ENCODE data around the gene LMF2.

LMF2 gene

DNA sequence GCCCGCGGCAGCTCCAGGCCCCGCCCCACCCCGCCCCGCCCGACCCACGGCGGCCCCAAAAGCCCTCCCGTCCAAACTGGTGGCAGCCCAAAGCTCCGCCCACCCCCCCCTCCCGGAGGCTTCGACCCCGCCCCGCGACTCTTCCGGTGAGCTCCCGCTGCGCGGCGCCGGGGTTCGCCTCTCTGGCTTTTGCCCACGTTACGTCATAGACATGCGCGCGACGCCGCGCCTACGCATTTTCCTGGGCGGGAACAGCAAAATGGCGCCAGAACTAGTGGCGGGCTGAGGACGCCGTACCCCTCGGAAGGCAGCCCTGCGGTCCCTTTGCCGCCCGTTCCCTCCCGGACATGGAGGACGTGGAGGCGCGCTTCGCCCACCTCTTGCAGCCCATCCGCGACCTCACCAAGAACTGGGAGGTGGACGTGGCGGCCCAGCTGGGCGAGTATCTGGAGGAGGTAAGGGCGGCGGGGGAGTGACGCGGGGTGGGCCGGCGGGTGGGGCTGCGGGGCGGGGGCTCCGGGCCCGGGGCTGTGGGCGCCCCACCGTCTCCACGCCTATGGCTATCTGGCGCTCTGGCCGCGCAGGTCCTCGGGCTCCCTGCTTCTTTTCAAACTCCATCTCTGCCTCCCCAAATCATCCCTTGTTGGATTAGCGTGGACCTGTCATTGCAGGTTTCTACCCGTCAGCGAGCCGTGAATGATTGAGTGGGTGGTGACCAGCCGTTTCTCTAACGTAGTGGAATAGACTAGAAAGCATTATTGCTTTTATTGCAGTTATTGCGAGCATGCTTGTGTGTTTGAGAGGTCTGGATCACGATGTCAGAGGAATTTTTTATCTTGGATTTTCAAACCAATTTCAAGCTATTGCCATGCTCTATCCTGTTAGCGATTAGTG is 736 bp upstream of the LMF2 start, which contains the start of gene NCAPH2:
Gene NCAPH2 (plus strand): TSS at position 234 of the 894 bp plus-strand sequence. CDS start 114 bp downstream, at position 348.
- DNase-seq: peak; percentile 93
- in situ Hi-C loops (cut with HindIII; ENCODE audit: low pct_ligation_motif_present, low pct_unique_long_range_greater_than_20kb, low sequenced_read_pairs): no loop called here

DNA sequence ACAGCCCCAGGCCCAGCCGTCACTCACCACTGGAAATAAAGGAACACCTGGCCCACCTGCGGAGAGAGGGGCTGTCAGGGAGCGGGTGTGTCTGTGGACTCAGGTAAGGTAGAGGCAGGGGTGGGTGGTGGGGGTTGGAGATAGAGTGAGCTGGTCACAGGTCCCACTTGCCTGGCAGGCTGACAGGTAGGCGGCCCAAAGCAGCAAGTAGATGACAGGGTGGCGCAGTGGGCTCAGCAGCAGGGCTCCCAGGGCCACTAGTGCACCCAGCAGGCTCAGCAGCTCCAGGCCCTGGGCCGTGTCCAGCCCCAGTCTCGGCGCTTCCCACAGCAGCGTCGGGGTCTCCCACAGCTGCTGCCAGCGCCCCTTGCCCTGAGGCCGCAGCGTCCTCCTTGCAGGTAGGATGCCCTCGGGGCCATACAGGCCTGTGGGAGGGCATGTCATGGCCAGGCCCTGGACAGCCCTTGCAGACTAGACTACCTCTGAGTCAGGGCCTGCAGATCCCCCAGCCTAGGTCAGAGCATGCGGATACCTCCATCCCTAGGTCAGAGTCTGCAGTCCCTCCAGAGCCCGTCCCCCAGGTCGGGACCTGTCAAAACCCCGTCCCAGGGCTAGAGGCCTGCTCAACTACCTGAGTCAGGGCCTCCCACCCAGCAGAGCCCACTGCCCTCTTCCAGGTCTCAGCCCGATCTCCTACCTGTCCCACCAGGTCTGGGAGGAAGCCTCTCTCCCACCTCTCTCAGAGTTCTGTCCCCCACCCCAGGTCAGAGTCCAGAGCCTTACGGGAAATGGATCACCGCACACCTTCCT is 686 bp downstream of the LMF2 start:
- no peak for DNase-seq
- in situ Hi-C loops (cut with HindIII; ENCODE audit: low pct_ligation_motif_present, low pct_unique_long_range_greater_than_20kb, low sequenced_read_pairs): no loop called here

DNA sequence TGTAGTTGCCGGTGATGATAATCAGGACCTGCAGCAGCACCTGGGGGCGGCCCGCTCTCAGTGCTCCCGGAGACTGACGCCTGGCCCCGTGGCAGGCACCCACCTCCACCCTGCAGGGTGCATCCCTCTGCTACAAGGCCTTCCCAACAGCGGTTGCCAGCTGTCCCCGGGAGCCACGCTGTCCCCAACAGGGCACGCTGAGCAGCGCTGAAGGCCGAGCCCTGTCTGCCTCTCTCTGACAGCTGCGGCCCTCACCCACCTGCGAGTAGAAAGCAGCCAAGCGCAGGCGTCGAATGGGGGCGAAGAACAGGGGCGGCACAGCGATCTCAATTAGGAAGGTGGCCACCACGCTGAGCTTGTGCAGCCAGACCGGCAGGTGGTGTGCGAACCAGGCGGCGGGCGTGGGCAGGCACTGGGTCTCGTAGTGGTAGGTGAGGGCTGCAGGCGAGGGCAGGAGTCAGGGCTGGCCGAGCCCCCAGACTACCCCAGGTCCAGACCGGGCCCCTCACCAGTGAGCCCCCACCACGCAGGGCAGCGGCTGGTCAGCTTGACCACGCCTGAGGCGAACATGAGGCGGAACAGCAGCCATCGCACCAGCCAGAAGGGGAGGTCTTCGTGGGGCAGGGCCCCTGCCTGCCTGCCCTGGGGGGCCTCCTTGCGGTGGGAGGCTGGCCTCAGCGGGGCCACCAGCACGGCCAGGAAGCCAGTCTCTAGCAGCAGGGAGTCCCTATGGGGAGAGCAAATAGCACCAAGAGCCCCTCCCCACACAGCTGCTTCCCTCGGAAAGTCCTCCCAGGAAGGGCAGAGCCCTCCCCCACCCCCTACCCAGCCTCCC is 1.5 kb downstream of the LMF2 start:
- in situ Hi-C loops (cut with HindIII; ENCODE audit: low pct_ligation_motif_present, low pct_unique_long_range_greater_than_20kb, low sequenced_read_pairs): no loop called here
- no peak for DNase-seq

GRCh38 chr22:50505276-50505775 is 2.2 kb downstream of the LMF2 start:
- no peak for DNase-seq
- in situ Hi-C loops (cut with HindIII; ENCODE audit: low pct_ligation_motif_present, low pct_unique_long_range_greater_than_20kb, low sequenced_read_pairs): no loop called here

DNA sequence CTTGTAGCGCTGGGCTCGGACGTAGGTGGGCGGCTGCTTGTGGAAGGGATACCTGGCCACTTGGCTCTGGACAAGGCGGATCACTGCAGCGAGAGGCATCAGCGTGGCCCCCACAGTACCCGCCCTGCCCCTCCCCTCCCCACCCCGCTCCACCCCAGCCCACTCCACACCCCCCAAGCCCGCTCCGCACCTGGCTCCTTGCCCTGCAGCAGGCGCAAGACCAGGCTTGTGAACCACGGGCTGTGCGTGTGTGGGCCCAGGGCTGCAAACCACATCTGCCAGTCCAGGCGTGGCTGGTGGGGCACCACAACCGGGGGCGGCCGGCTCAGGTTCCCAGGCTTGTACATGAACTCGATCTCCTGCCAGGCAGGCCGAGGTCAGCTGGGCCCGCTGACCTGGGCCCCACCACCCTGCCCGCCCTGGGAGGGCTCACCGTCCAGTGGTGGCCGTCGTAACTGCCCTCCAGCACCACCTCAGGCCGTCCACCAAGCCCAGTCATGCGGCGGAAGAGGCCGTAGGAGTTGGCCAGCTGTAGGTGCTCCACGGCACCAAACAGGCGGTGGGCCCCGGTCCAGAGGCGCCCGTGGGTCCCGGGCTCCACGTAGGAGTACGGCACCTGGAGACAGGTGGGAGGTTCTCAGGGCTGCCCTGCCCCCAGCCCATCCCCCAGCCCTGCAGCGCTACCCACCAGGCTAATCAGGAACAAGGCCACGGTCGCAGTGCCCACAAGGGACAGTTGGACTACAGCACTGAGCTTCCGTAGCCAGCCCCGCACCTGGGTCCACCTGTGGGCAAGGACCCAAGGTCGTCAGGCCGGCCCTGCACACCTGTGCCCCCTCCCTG is 2.9 kb downstream of the LMF2 start:
- in situ Hi-C loops (cut with HindIII; ENCODE audit: low pct_ligation_motif_present, low pct_unique_long_range_greater_than_20kb, low sequenced_read_pairs): no loop called here
- DNase-seq: no peak

DNA sequence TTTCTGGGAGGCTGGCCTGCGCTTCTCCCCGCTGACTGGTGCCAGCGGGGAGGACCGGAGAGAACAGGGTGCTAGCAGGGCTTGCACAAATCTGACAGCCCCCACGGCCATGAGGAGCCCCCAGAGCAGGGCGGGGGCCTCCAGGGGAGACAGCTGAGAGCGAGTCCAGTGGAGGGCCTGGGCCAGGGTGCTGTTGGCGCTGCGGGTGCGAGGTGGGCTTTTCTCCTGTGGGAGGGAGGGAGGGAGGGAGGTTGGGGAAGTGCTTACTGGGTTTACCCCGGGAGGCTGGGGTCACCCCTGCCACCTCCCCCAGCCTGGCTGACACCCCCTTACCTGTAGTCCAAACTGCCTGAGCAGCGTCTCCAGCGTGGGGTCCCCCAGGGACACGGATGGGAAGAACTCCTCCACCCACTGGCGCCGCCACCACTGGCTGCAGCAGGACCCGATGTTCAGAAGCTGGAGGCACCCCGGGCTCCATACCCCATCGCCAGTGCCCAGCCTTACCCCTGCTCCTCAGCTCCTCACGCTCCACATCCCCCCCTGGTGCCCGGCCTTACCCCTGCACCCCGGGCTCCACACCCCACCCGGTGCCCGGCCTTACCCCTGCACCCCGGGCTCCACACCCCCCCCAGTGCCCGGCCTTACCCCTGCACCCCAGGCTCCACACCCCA is 3.9 kb downstream of the LMF2 start:
- in situ Hi-C loops (cut with HindIII; ENCODE audit: low pct_ligation_motif_present, low pct_unique_long_range_greater_than_20kb, low sequenced_read_pairs): no loop called here
- DNase-seq: no peak

DNA sequence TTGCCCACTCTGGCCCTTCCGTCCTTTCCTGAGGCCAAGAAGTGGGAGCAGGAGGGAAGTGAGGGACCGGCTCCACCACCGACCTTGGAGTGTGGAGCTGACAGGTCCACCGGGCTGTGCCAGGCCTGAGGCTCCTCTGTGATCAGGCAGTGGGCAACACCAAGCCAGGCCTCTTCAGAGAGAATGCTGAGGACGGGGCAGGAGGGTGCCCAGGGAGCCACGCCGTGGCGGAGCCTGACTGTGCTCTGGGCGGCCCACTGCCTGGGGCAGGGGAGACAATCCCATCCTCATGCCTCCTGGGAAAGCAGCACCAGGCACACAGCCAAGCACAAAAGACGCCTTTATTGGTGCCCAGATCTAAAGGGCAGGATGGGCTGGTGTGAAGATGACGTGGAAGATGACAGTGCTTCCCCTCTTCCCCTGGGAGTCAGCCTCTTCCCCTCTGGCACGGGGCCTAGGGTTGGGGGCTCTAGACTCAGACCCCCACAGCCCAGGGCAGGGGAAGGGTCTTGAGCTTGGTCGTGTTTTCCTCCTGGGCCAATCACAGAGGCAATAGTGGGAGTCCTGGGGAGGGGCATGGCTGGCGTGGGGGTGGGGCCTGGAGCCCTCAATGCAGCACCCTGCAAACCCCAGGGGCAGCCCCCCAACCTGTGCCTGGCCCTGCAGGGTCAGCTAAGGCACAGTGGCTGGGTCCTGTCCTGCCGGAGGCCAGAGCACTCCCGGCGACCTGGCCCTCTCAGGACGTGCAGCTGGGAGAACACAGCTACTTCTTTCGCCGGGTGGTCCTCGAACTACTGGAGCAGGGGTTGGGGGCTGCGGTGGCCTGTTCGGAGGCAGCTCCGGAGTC is 4.7 kb downstream of the LMF2 start:
- in situ Hi-C loops (cut with HindIII; ENCODE audit: low pct_ligation_motif_present, low pct_unique_long_range_greater_than_20kb, low sequenced_read_pairs): no loop called here
- no peak for DNase-seq

DNA sequence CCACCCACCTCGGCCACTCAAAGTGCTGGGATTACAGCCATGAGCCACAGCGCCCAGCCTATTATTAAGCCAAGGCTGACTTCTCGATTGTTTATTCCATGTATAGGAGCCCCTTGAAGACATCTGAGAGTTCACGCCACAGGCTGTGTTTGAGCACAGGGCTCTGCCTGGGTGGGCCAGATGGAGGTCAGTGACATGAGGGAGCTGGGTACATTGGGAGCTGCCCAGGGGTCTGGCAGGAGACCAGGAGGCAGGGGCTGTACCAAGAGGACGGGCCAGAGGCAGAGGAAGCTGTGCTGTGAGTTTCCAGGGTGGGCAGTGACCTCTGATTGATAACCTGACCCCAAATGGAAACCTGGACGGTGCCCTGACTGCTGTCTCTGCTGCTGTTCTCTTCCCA is 5.4 kb downstream of the LMF2 start:
- no peak for DNase-seq
- in situ Hi-C loops (cut with HindIII; ENCODE audit: low pct_ligation_motif_present, low pct_unique_long_range_greater_than_20kb, low sequenced_read_pairs): no loop called here

DNA sequence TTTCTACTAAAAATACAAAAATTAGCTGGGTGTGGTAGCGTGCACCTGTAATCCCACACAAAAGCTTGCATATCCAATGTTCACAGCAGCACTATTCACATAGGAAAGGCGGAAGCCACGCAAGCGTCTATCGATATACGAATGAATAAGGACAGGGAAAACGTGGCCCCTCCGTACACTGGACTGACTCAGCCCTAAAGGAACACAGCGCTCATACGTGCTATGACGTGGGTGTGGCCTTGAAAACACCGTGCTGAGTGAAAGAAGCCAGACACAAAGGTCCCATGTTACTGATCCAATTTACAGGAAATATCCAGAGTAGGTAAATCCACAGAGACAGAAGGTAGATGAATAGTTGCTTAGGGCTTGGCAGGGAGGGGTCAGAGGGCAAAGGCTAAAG is 7.0 kb downstream of the LMF2 start:
- no peak for DNase-seq
- in situ Hi-C loops (cut with HindIII; ENCODE audit: low pct_ligation_motif_present, low pct_unique_long_range_greater_than_20kb, low sequenced_read_pairs): no loop called here

DNA sequence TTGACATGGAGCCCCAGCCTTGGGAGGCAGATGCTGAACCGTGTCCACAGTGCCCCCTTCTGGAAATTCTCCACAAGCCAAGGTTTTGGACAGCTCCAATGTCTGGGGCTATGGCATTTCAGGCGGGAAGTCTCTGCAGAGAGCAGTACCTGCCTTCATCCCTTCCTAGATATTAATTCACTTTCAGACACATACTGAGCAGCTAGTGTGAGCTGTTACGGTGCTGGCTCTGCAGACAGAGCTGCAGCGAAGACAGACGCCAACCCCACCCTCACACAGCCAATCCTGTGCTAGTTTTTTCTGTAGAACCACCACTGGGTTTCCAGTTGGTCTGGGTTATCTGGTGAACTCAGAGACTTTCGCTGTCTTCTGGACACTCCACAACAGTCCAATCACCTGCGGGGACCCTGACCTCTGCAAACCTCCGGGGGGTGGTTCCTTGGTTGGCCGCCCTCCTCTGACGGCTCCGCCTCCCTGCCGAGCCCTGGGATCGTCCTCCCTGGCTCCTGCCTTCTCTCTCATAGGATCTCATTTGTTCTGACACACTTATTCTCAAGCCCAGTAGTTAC is 9.1 kb downstream of the LMF2 start:
- peak; percentile 81 for DNase-seq
- in situ Hi-C loops (cut with HindIII; ENCODE audit: low pct_ligation_motif_present, low pct_unique_long_range_greater_than_20kb, low sequenced_read_pairs): no loop called here

GRCh38 chr22:50497093-50497492 is 10.4 kb downstream of the LMF2 start:
- no peak for DNase-seq
- in situ Hi-C loops (cut with HindIII; ENCODE audit: low pct_ligation_motif_present, low pct_unique_long_range_greater_than_20kb, low sequenced_read_pairs): no loop called here

DNA sequence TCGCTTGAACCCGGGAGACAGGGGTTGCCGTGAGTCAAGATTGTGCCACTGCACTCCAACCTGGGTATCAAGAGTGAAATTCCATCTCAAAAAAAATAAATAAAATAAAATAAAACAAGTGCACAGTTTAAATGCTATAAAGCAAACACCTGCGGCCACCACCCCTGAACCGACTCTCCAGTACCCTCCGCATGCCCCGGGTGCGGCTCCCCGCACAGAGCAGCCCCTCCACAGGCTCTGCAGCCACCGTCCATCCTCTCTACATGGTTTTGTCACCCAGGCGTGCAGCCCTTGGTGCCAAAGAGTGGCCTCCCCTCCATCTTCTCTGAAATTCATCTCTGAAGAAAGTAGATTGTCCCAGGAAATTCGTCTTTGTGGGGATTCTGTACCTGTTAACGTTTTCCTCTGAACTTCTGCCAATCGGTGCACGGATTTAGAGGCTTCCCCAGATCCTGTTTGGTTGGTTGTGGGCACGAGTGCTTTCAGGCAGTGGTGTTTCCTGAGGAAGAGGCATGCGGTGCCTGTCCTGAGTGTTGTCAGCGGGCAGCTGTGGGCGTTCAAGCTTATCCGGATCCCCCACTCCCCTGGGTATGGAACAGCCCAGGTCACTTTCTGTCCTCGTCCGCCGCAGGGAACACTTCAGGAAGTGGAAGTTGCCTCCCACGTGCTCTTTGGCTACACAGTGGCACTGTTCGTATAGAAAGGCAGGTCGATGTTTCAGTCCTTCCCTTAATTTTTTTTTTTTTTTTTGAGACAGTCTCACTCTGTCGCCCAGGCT is 16.8 kb downstream of the LMF2 start:
- DNase-seq: no peak
- in situ Hi-C loops (cut with HindIII; ENCODE audit: low pct_ligation_motif_present, low pct_unique_long_range_greater_than_20kb, low sequenced_read_pairs): no loop called here

DNA sequence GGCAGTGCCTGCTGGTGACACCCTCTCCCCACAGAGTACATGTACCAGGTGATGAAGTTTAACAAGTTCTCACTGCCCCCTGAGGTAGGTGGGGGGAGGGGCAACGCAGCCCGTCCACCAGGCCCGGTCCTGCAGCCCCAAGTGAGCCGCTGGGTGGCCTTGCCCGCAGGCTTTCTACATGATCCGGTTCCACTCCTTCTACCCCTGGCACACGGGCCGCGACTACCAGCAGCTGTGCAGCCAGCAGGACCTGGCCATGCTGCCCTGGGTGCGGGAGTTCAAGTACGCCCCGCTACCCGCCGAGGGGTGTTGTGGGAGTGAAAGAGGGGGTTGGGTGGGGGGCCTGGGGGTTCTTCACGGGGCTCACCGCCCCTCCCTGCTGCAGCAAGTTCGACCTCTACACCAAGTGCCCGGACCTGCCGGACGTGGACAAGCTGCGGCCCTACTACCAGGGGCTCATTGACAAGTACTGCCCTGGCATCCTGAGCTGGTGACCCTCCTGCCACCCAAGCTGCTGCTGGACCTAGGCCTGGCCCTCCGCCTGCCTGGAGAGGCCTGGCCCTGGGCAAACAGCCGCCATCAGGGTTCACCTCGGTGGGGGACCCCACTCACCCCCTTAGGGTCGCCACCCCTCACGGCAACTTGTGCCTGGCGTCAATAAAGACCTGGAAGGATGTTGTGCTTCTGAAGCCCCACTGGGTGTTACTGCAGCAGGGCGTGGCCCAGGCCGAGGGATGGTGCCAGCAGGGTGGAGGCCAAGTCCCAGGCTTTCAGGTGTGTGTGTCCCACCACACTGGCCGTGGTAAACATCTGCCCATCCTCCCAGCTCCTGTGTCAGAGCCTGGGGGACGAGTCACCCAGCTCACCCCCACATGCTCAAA is 17.9 kb downstream of the LMF2 start:
- no peak for DNase-seq
- in situ Hi-C loops (cut with HindIII; ENCODE audit: low pct_ligation_motif_present, low pct_unique_long_range_greater_than_20kb, low sequenced_read_pairs): no loop called here

DNA sequence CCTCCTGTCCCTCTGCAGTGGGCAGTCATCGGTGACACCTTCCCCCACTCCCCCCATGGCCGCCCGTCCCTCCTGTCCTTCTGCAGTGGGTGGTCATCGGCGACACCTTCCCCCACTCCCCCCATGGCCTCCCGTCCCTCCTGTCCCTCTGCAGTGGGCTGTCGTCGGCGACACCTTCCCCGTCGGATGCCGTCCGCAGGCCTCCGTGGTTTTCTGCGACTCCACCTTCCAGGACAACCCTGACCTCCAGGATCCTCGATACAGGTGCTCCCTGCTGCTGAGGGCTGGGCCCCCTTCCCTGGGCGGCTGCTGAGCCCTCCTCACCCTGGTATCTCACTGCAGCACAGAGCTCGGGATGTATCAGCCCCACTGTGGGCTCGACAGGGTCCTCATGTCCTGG is 18.6 kb downstream of the LMF2 start:
- no peak for DNase-seq
- in situ Hi-C loops (cut with HindIII; ENCODE audit: low pct_ligation_motif_present, low pct_unique_long_range_greater_than_20kb, low sequenced_read_pairs): no loop called here

Measured in ACHN (cell line).